Measurements from ENCODE around the gene PFAS. TPM values are rescaled to one million over a fixed set of nuclear protein-coding genes. Genes with fewer than 3 reads are reported as not detected.

PFAS gene
- total RNA-seq, 1 experiment from 2014 or later, result 228 TPM

GRCh38 chr17:8257801-8258200, 8.7 kb downstream of the PFAS start:
- Histone ChIP-seq H2BK5ac (ENCODE audit: insufficient read length, low read length) (no peak overlapping the region), H2BK15ac (ENCODE audit: low read depth, low read length) (no peak overlapping the region), H3K14ac (ENCODE audit: insufficient read depth, low read length) (no peak overlapping the region), H3K23me2 (ENCODE audit: insufficient read length, low read depth, low read length, poor library complexity, severe bottlenecking) (no peaks in the 10 kb centered on the region), H3K9ac (ENCODE audit: extremely low read depth, insufficient read length, low read length) (no peak overlapping the region), H3K4ac (ENCODE audit: low read depth, low read length) (no peak overlapping the region), H2AK5ac (ENCODE audit: insufficient read length, low read length) (no peak overlapping the region), H2AFZ (ENCODE audit: low read length) (no peak overlapping the region), H2BK20ac (ENCODE audit: low read depth, low read length, poor library complexity, severe bottlenecking) (no peak overlapping the region), H3K79me2 (ENCODE audit: insufficient read depth, low read length) (no peaks in the 10 kb centered on the region), H2BK12ac (ENCODE audit: insufficient read length, low read depth, low read length) (no peak overlapping the region), H3K18ac (ENCODE audit: insufficient read length, low read depth, low read length) (no peak overlapping the region), H4K8ac (replicated peaks; ENCODE audit: insufficient read length, low read depth, low read length) (no peak overlapping the region), H4K5ac (ENCODE audit: insufficient read length, low read depth, low read length) (no peak overlapping the region), H3K23ac (ENCODE audit: insufficient read length, low read depth, low read length) (no peak overlapping the region), H3T11ph (ENCODE audit: low read length) (no peak overlapping the region), H3K4me2 (ENCODE audit: insufficient read depth, insufficient read length, low read length) (no peak overlapping the region), H4K91ac (ENCODE audit: insufficient read length, low read depth, low read length) (no peak overlapping the region), H3K56ac (ENCODE audit: insufficient read length, low read depth, low read length) (no peak overlapping the region), H4K20me1 (ENCODE audit: control insufficient read depth, insufficient read depth, insufficient read length) (no peaks in the 10 kb centered on the region), H2BK120ac (ENCODE audit: low read depth, low read length, poor library complexity, severe bottlenecking) (no peak overlapping the region), H3K79me1 (ENCODE audit: insufficient read depth, low read depth, low read length, poor library complexity, severe bottlenecking) (peaks cover 2% of the 10 kb centered on the region), H3K27ac (ENCODE audit: insufficient read length, low read depth, low read length) (no peak overlapping the region), H3K4me1 (ENCODE audit: insufficient read depth, low read length) (no peaks in the 10 kb centered on the region), H3K27me3 (ENCODE audit: insufficient read depth, low read length) (no peaks in the 10 kb centered on the region), H3K9me3 (ENCODE audit: control insufficient read depth, low read depth, low read length) (no peaks in the 10 kb centered on the region)
- Mint-ChIP-seq H3K27me3 (ENCODE audit: low read depth) (no peaks in the 10 kb centered on the region), H3K4me3 (no peak overlapping the region), H3K36me3 (ENCODE audit: insufficient read depth in 1 of 3, low read depth in 3 of 3) (peaks cover 50 to 93% (median 82%) of the 10 kb centered on the region in 3 experiments), H3K9me3 (no peaks in the 10 kb centered on the region; a peak in 1 of 5 replicates), H3K4me1 (no peaks in the 10 kb centered on the region), H3K27ac (no peak overlapping the region)
- TF ChIP-seq CTCF (conservative IDR thresholded peaks at IDR 0.05), result no peak
- WGBS (ENCODE audit: extremely low coverage, insufficient read length, low lambda C conversion rate), result no CpG with 5 or more reads among the region's 8 CpGs
- no peak for DNase-seq

All from H9 (cell line).